ENCODE results near the gene SEMA5B. TPM values are rescaled to one million over a fixed set of nuclear protein-coding genes. Genes with fewer than 3 reads are reported as not detected.

SEMA5B gene
- total and polyA plus RNA-seq, 2 donors (not counting 3 experiments of a cell fraction or from before 2014, with no cell fraction given), result 0.07 TPM; not detected in 1

- H3K79me2 ChIP-seq (ENCODE audit: control insufficient read depth, insufficient read depth, low read length), result no peaks in the 10 kb centered on the region
- no peaks in the 10 kb centered on the region for H3K4me1 ChIP-seq (ENCODE audit: control insufficient read depth, extremely low read depth, insufficient read depth, low read length)
- no peak overlapping the region for H3K4me3 ChIP-seq (replicated peaks in 1 of 3; ENCODE audit: insufficient read depth in 1 of 3, low read depth in 1 of 3, low read length in 3 of 3)
- H3K9me3 ChIP-seq (replicated peaks; ENCODE audit: control insufficient read depth, insufficient read depth, low read length), result no peaks in the 10 kb centered on the region
- H2AFZ ChIP-seq (ENCODE audit: low read depth, low read length), result no peak overlapping the region
- intact Hi-C loops (cut with micrococcal nuclease), result no loop called here
- CTCF ChIA-PET, result no interaction called here
- H3K9me1 ChIP-seq (replicated peaks; ENCODE audit: control insufficient read depth, extremely low read depth, insufficient read depth, low read length), result no peaks in the 10 kb centered on the region
- peaks cover 29 to 38% of the 10 kb centered on the region in 2 experiments for H3K27me3 ChIP-seq (ENCODE audit: control insufficient read depth in 2 of 2, insufficient read depth in 2 of 2, low read length in 2 of 2)
- no peaks in the 10 kb centered on the region for H3K36me3 ChIP-seq (ENCODE audit: control insufficient read depth in 2 of 2, extremely low read depth in 1 of 2, insufficient read depth in 2 of 2, low read length in 2 of 2)
- no peak overlapping the region for H3K27ac ChIP-seq (ENCODE audit: insufficient read depth, low read depth, low read length)
- no peak overlapping the region for H3K4me2 ChIP-seq (ENCODE audit: insufficient read depth, low read length)
- FAIRE-seq (no peak), DNase-seq (ENCODE audit: low read depth, low spot score) (no peak)
- no peak overlapping the region for H3K9ac ChIP-seq (replicated peaks; ENCODE audit: extremely low read depth, insufficient read depth, low read length)
- dilution Hi-C loops (cut with MboI; ENCODE audit: extremely low pct_ligation_motif_present, low sequenced_read_pairs), result no loop called here
- BruUV-seq (replicated peaks), result no TSS peak
- no peak for TF ChIP-seq EZH2 (IDR thresholded peaks at IDR 0.05; ENCODE audit: borderline replicate concordance, low read depth, low read length, severe bottlenecking)
- POLR2A ChIA-PET, result no interaction called here
- no peaks in the 10 kb centered on the region for H4K20me1 ChIP-seq (replicated peaks; ENCODE audit: control insufficient read depth, extremely low read depth, insufficient read depth, low read length)
Measured at GRCh38 chr3:122992676-122993075, 34.9 kb downstream of the SEMA5B start.

GRCh38 chr3:122992133-122992532, 35.4 kb downstream of the SEMA5B start:
- H3K9me3 ChIP-seq (replicated peaks; ENCODE audit: control insufficient read depth, insufficient read depth, low read length), result no peaks in the 10 kb centered on the region
- H3K4me2 ChIP-seq (ENCODE audit: insufficient read depth, low read length), result no peak overlapping the region
- no peak overlapping the region for H3K9ac ChIP-seq (replicated peaks; ENCODE audit: extremely low read depth, insufficient read depth, low read length)
- intact Hi-C loops (cut with micrococcal nuclease) (no loop called here), dilution Hi-C loops (cut with MboI; ENCODE audit: extremely low pct_ligation_motif_present, low sequenced_read_pairs) (no loop called here)
- FAIRE-seq (no peak), DNase-seq (ENCODE audit: low read depth, low spot score) (no peak)
- H3K27ac ChIP-seq (ENCODE audit: insufficient read depth, low read depth, low read length), result no peak overlapping the region
- BruUV-seq (replicated peaks), result no TSS peak
- no peaks in the 10 kb centered on the region for H3K4me1 ChIP-seq (ENCODE audit: control insufficient read depth, extremely low read depth, insufficient read depth, low read length)
- no peak overlapping the region for H3K4me3 ChIP-seq (replicated peaks in 1 of 3; ENCODE audit: insufficient read depth in 1 of 3, low read depth in 1 of 3, low read length in 3 of 3)
- ChIA-PET POLR2A (no interaction called here), CTCF (no interaction called here)
- H3K27me3 ChIP-seq (ENCODE audit: control insufficient read depth in 2 of 2, insufficient read depth in 2 of 2, low read length in 2 of 2), result peaks cover 34 to 41% of the 10 kb centered on the region in 2 experiments
- H3K36me3 ChIP-seq (ENCODE audit: control insufficient read depth in 2 of 2, extremely low read depth in 1 of 2, insufficient read depth in 2 of 2, low read length in 2 of 2), result no peaks in the 10 kb centered on the region
- H3K79me2 ChIP-seq (ENCODE audit: control insufficient read depth, insufficient read depth, low read length), result no peaks in the 10 kb centered on the region
- TF ChIP-seq CTCF (IDR thresholded peaks at IDR 0.05; ENCODE audit: extremely low read depth in 1 of 2, insufficient read depth in 1 of 2, low read depth in 1 of 2, low read length in 2 of 2), result no peak
- TF ChIP-seq POLR2AphosphoS5 (IDR thresholded peaks at IDR 0.05; ENCODE audit: insufficient read depth, low read depth, low read length), result no peak
- no peak for TF ChIP-seq JUN (IDR thresholded peaks at IDR 0.05; ENCODE audit: borderline replicate concordance, insufficient read depth, insufficient read length, low read depth)
- TF ChIP-seq EZH2 (IDR thresholded peaks at IDR 0.05; ENCODE audit: borderline replicate concordance, low read depth, low read length, severe bottlenecking), result no peak
- TF ChIP-seq GATA2 (IDR thresholded peaks at IDR 0.05; ENCODE audit: insufficient read depth, insufficient read length, low read depth, low read length), result no peak
- TF ChIP-seq POLR2A (IDR thresholded peaks at IDR 0.05; ENCODE audit: low read depth, low read length), result no peak
- no peak for TF ChIP-seq MYC (IDR thresholded peaks at IDR 0.05; ENCODE audit: low read depth, low read length)
- no peak for TF ChIP-seq MAX (IDR thresholded peaks at IDR 0.05; ENCODE audit: insufficient read depth, insufficient read length)
- no peak for TF ChIP-seq FOS (IDR thresholded peaks at IDR 0.05; ENCODE audit: borderline replicate concordance, insufficient read depth, low read length)
- H4K20me1 ChIP-seq (replicated peaks; ENCODE audit: control insufficient read depth, extremely low read depth, insufficient read depth, low read length), result no peaks in the 10 kb centered on the region
- no peaks in the 10 kb centered on the region for H3K9me1 ChIP-seq (replicated peaks; ENCODE audit: control insufficient read depth, extremely low read depth, insufficient read depth, low read length)
- no peak overlapping the region for H2AFZ ChIP-seq (ENCODE audit: low read depth, low read length)

All from endothelial cell of umbilical vein (primary cell).